Calu3 (cell line): ENCODE data around the gene GLT8D2. TPM values are rescaled to one million over a fixed set of nuclear protein-coding genes. Genes with fewer than 3 reads are reported as not detected.
"Not testable (repeated sequence)": the region's sequence is repeated elsewhere in the genome, so short reads cannot be mapped to it uniquely, and the experiment has no call there.

ENCODE experiments used
- BruUV-seq: library from RNA; stranded (reverse); fragments of 400-500 nt; replicated peaks from 2 replicates; lab custom pipeline; 2021; lab: Mats Ljungman, UMichigan
- CTCF ChIA-PET: fragments of 300-600 bp; sonication (Branson Sonifier 250); formaldehyde crosslinking; loops from one replicate; lab custom pipeline; 2022; ENCODE audit warnings: antibody characterized with exemption; lab: Charles Lee
- DNase-seq: peaks from one replicate; pipeline ENCODE4 v3.0.0; 2022
- H3K27ac Mint-ChIP-seq: one replicate; pipeline ENCODE4 v1.8.0; 2022; ENCODE audit warnings: mixed read lengths; ENCODE audit not compliant: unreplicated experiment
- H3K27me3 Mint-ChIP-seq: one replicate; pipeline ENCODE4 v1.8.0; 2022; ENCODE audit warnings: mixed read lengths; ENCODE audit not compliant: unreplicated experiment
- H3K36me3 Mint-ChIP-seq: one replicate; pipeline ENCODE4 v1.8.0; 2022; ENCODE audit warnings: mild to moderate bottlenecking, moderate library complexity, mixed read lengths; ENCODE audit not compliant: insufficient read depth, unreplicated experiment
- H3K4me1 Mint-ChIP-seq: one replicate; pipeline ENCODE4 v1.8.0; 2022; ENCODE audit warnings: mild to moderate bottlenecking, low read depth, mixed read lengths; ENCODE audit not compliant: unreplicated experiment
- H3K4me3 Mint-ChIP-seq: one replicate; pipeline ENCODE4 v1.8.0; 2022; ENCODE audit warnings: mild to moderate bottlenecking, low read depth, moderate library complexity, mixed read lengths; ENCODE audit not compliant: unreplicated experiment
- H3K9me3 Mint-ChIP-seq: one replicate; pipeline ENCODE4 v1.8.0; 2022; ENCODE audit warnings: low read depth, mixed read lengths; ENCODE audit not compliant: unreplicated experiment
- CTCF ChIP-seq: fragments of 200-600 bp; IDR thresholded peaks from one replicate; pipeline ENCODE4 v1.8.0; 2022; ENCODE audit warnings: antibody characterized with exemption; ENCODE audit not compliant: unreplicated experiment
- intact Hi-C: fragments of 100-400 bp; cut with micrococcal nuclease; formaldehyde crosslinking; loops from one replicate; pipeline ENCODE4 v1.10.0; 2022; ENCODE audit not compliant: unreplicated experiment
- total RNA-seq: library from RNA; stranded (reverse); gene quantifications from 2 replicates; pipeline ENCODE4 v1.2.3, GENCODE V29; 2022

Gene GLT8D2
- total RNA-seq, 1 experiment from 2014 or later, result not detected

- Mint-ChIP-seq H3K4me1 (peaks cover 24% of the 10 kb centered on the region), H3K4me3 (no peak overlapping the region), H3K36me3 (no peaks in the 10 kb centered on the region), H3K27ac (no peak overlapping the region), H3K9me3 (no peaks in the 10 kb centered on the region), H3K27me3 (peaks cover 32% of the 10 kb centered on the region)
- no peak for DNase-seq
- CTCF ChIA-PET, result interaction anchor here (0.6 kb wide), 1 partner anchor 56 kb away, joined by 3 read pairs; no protein-coding TSS in a partner anchor
- TF ChIP-seq CTCF, result no peak
- no TSS peak for BruUV-seq
- intact Hi-C loops, result no loop called here
These were observed 1.8 kb downstream of the GLT8D2 start for GRCh38 chr12:104048162-104048561.

DNA sequence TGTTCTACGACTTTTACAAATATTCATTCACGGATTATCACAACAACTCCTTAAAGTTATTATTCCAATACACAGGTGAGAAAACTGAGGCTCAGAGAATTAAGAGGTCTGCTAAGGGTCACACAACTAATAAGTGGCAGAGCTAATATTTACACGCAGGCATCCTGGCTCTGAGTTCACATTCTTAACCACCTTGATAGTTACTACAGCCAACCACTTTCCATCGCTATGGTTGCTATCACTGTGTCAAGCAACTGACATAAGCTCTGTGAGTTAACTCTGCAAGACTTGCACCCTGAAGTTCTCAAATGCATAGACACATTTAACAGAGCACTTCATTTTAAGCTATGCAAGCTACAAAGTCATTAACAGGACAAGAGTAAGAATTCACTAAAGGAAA, 3.7 kb downstream of the GLT8D2 start:
- BruUV-seq, result no TSS peak

DNA sequence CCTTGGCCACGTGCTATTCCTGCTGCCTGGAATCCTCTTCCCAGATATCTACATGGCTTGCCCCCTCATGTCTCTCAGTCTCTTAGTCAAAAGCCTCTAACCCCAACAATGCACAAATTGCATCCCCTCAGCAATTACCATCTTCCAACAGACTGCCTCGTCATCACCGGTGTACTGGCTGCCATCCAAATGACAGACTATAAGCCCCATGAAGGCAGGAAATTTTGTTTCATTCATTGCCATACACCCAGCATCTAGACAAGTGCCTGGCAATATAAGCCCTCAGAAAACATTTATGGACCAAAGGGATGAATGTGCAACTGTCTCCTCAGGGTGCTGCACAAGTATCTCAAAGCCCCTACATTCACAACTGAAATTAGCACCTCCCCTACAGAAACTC, 5.8 kb downstream of the GLT8D2 start:
- H3K27ac Mint-ChIP-seq, result no peak overlapping the region
- H3K4me1 Mint-ChIP-seq, result peaks cover 17% of the 10 kb centered on the region
- no TSS peak for BruUV-seq
- H3K9me3 Mint-ChIP-seq, result no peaks in the 10 kb centered on the region
- no peak for DNase-seq
- no peak for TF ChIP-seq CTCF
- H3K27me3 Mint-ChIP-seq, result peaks cover 12% of the 10 kb centered on the region
- no peak overlapping the region for H3K4me3 Mint-ChIP-seq
- intact Hi-C loops, result no loop called here
- no peaks in the 10 kb centered on the region for H3K36me3 Mint-ChIP-seq
- CTCF ChIA-PET, result no interaction called here

More for the DNA sequence above, 3.7 kb downstream of the GLT8D2 start:
- H3K27me3 Mint-ChIP-seq, result peaks cover 28% of the 10 kb centered on the region
- TF ChIP-seq CTCF, result no peak
- no peak overlapping the region for H3K27ac Mint-ChIP-seq
- intact Hi-C loops, result no loop called here
- peaks cover 24% of the 10 kb centered on the region for H3K4me1 Mint-ChIP-seq
- DNase-seq, result no peak
- no peak overlapping the region for H3K4me3 Mint-ChIP-seq
- CTCF ChIA-PET, result interaction anchor here (1.0 kb wide), 1 partner anchor 24 kb away, joined by 3 read pairs; no protein-coding TSS in a partner anchor
- H3K36me3 Mint-ChIP-seq, result no peaks in the 10 kb centered on the region
- no peaks in the 10 kb centered on the region for H3K9me3 Mint-ChIP-seq

- Mint-ChIP-seq H3K4me3 (no peak overlapping the region), H3K27ac (no peak overlapping the region), H3K9me3 (no peaks in the 10 kb centered on the region), H3K4me1 (peaks cover 17% of the 10 kb centered on the region), H3K27me3 (peaks cover 16% of the 10 kb centered on the region), H3K36me3 (no peaks in the 10 kb centered on the region)
- no peak for DNase-seq
- intact Hi-C loops, result no loop called here
- BruUV-seq, result no TSS peak
- CTCF ChIA-PET, result interaction anchor here (0.6 kb wide), 1 partner anchor 76 kb away, joined by 3 read pairs; no protein-coding TSS in a partner anchor
- TF ChIP-seq CTCF, result no peak
These were observed 7.4 kb downstream of the GLT8D2 start for GRCh38 chr12:104042580-104042979.

DNA sequence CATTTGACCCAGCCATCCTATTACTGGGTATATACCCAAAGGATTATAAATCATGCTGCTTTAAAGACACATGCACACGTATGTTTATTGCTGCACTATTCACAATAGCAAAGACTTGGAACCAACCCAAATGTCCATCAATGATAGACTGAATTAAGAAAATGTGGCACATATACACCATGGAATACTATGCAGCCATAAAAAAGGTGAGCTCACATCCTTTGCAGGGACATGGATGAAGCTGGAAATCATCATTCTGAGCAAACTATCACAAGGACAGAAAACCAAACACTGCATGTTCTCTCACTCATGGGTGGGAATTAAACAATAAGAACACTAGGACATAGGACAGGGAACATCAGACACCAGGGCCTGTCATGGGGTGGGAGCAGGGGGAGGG, 10.2 kb downstream of the GLT8D2 start:
- H3K4me3 Mint-ChIP-seq, BruUV-seq, intact Hi-C loops, DNase-seq, CTCF ChIA-PET, H3K36me3 Mint-ChIP-seq, H3K4me1 Mint-ChIP-seq, H3K9me3 Mint-ChIP-seq, H3K27ac Mint-ChIP-seq: not testable (repeated sequence)
- peaks cover 44% of the 10 kb centered on the region for H3K27me3 Mint-ChIP-seq

GRCh38 chr12:104036143-104036542, 13.8 kb downstream of the GLT8D2 start:
- intact Hi-C loops, H3K27ac Mint-ChIP-seq, H3K9me3 Mint-ChIP-seq, DNase-seq, H3K4me1 Mint-ChIP-seq, CTCF ChIA-PET, H3K4me3 Mint-ChIP-seq, H3K36me3 Mint-ChIP-seq, BruUV-seq: not testable (repeated sequence)
- peaks cover 36% of the 10 kb centered on the region for H3K27me3 Mint-ChIP-seq

DNA sequence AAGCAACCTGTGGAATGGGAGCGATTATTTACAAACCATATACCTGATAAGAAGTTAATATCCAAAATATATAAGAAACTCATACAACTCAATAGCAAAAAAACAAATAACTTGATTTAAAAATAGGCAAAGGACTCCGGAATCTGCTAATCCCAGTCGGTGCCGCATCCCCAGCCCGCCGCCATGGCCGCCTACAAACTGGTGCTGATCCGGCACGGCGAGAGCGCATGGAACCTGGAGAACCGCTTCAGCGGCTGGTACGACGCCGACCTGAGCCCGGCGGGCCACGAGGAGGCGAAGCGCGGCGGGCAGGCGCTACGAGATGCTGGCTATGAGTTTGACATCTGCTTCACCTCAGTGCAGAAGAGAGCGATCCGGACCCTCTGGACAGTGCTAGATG, 19.4 kb downstream of the GLT8D2 start:
- H3K27ac Mint-ChIP-seq, H3K4me1 Mint-ChIP-seq, BruUV-seq, H3K36me3 Mint-ChIP-seq, CTCF ChIA-PET, H3K4me3 Mint-ChIP-seq, intact Hi-C loops, DNase-seq, H3K9me3 Mint-ChIP-seq: not testable (repeated sequence)
- peaks cover 13% of the 10 kb centered on the region for H3K27me3 Mint-ChIP-seq
